Renal cortical epithelial cell (primary cell): ENCODE results near the gene CCDC88B. TPM values are rescaled to one million over a fixed set of nuclear protein-coding genes. Genes with fewer than 3 reads are reported as not detected.

Experiments
- DNase-seq: peaks from one replicate; pipeline ENCODE4 v3.0.0-alpha.2; 2011; ENCODE audit warnings: low read depth
- total RNA-seq: library from RNA; depleted of rRNA; stranded (reverse); fragments of >200 nt; gene quantifications from 2 replicates; pipeline ENCODE4 v1.2.3, GENCODE V29; 2014

CCDC88B gene
- total RNA-seq, 1 donor from 2014 or later, result 0.55 TPM

GRCh38 chr11:64359712-64360445, 19.9 kb downstream of the CCDC88B start:
- DNase-seq, result no peak

- DNase-seq, result no peak
These were observed 20.5 kb downstream of the CCDC88B start for GRCh38 chr11:64360448-64360921.

GRCh38 chr11:64361659-64362058, 21.7 kb downstream of the CCDC88B start:
- no peak for DNase-seq

- no peak for DNase-seq
These were observed 22.3 kb downstream of the CCDC88B start for GRCh38 chr11:64362339-64362738.

- no peak for DNase-seq
These were observed 24.4 kb downstream of the CCDC88B start for GRCh38 chr11:64364435-64364834.

GRCh38 chr11:64364911-64365310, 24.9 kb downstream of the CCDC88B start:
- no peak for DNase-seq

GRCh38 chr11:64366751-64367150, 26.7 kb downstream of the CCDC88B start:
- DNase-seq, result no peak

- DNase-seq, result no peak
These were observed 28.1 kb downstream of the CCDC88B start for GRCh38 chr11:64367931-64368672.

- no peak for DNase-seq
These were observed 28.7 kb downstream of the CCDC88B start for GRCh38 chr11:64368673-64369074.

GRCh38 chr11:64369440-64370421, 29.7 kb downstream of the CCDC88B start:
- no peak for DNase-seq

- DNase-seq, result no peak
These were observed 31.2 kb downstream of the CCDC88B start for GRCh38 chr11:64371201-64371600.

GRCh38 chr11:64372021-64372420, 32.0 kb downstream of the CCDC88B start:
- no peak for DNase-seq

GRCh38 chr11:64372802-64373597, 33.0 kb downstream of the CCDC88B start:
- DNase-seq, result no peak

GRCh38 chr11:64373598-64373974, 33.6 kb downstream of the CCDC88B start:
- DNase-seq, result no peak

- no peak for DNase-seq
These were observed 36.1 kb downstream of the CCDC88B start for GRCh38 chr11:64376071-64376470.

- DNase-seq, result no peak
These were observed 38.4 kb downstream of the CCDC88B start for GRCh38 chr11:64378335-64378880.

- no peak for DNase-seq
These were observed 39.2 kb downstream of the CCDC88B start for GRCh38 chr11:64379160-64379559.

- DNase-seq, result no peak
These were observed 40.1 kb downstream of the CCDC88B start for GRCh38 chr11:64379817-64380709.

- DNase-seq, result no peak
These were observed 41.3 kb downstream of the CCDC88B start for GRCh38 chr11:64381350-64381749.

- no peak for DNase-seq
These were observed 42.0 kb downstream of the CCDC88B start for GRCh38 chr11:64382047-64382446.
